OCI-LY1 (cell line): ENCODE data around the gene CDC45.

Experiments
- H2AFZ ChIP-seq: fragments of 200-600 bp; sonication (generic), shearing (Covaris generic); 2 replicates; pipeline ENCODE4 v1.6.0; 2014; ENCODE audit warnings: antibody characterized with exemption, mild to moderate bottlenecking, low read length
- H3F3A ChIP-seq: fragments of 200-600 bp; sonication (generic), shearing (Covaris generic); 2 replicates; pipeline ENCODE4 v1.6.0; 2014; ENCODE audit warnings: mild to moderate bottlenecking, antibody characterized with exemption, low read length, moderate library complexity; ENCODE audit not compliant: insufficient read depth
- H3K27ac ChIP-seq: fragments of 200-600 bp; sonication (generic); 2 replicates; pipeline ENCODE4 v1.5.1; 2014; ENCODE audit warnings: low read length, mixed run types, mild to moderate bottlenecking, low read depth; ENCODE audit not compliant: poor library complexity, severe bottlenecking
- H3K27me3 ChIP-seq: fragments of 200-600 bp; sonication (generic); 2 replicates; pipeline ENCODE4 v1.6.0; 2014; ENCODE audit warnings: antibody characterized with exemption, mild to moderate bottlenecking, low read length, moderate library complexity; ENCODE audit not compliant: insufficient read depth
- H3K36me3 ChIP-seq: fragments of 200-600 bp; sonication (generic); 2 replicates; pipeline ENCODE4 v1.6.1; 2014; ENCODE audit warnings: mild to moderate bottlenecking, antibody characterized with exemption, low read length, moderate library complexity, mixed read lengths; ENCODE audit not compliant: insufficient read depth
- H3K4me1 ChIP-seq: fragments of 200-600 bp; sonication (generic); 2 replicates; pipeline ENCODE4 v1.5.1; 2014; ENCODE audit warnings: mild to moderate bottlenecking, low read length, moderate library complexity; ENCODE audit not compliant: insufficient read depth, severe bottlenecking
- H3K4me2 ChIP-seq: fragments of 200-600 bp; sonication (generic), shearing (Covaris generic); 2 replicates; pipeline ENCODE4 v1.6.1; 2014; ENCODE audit warnings: low read length
- H3K4me3 ChIP-seq: fragments of 200-600 bp; sonication (generic); 2 replicates; pipeline ENCODE4 v1.5.1; 2014; ENCODE audit warnings: low read length, low read depth, mild to moderate bottlenecking, mixed read lengths; ENCODE audit not compliant: poor library complexity, severe bottlenecking
- H3K79me2 ChIP-seq: fragments of 200-600 bp; shearing (Covaris generic); 2 replicates; pipeline ENCODE4 v1.6.1; 2016; ENCODE audit warnings: mixed run types, low read length, mixed read lengths; ENCODE audit not compliant: insufficient read depth
- H3K9ac ChIP-seq: fragments of 200-600 bp; sonication (generic), shearing (Covaris generic); 2 replicates; pipeline ENCODE4 v1.6.1; 2014; ENCODE audit warnings: mild to moderate bottlenecking, low read length, mixed read lengths
- H3K9me2 ChIP-seq: fragments of 200-600 bp; sonication (generic), shearing (Covaris generic); 2 replicates; pipeline ENCODE4 v1.6.1; 2014; ENCODE audit warnings: low read depth, mild to moderate bottlenecking, low read length, mixed read lengths
- H3K9me3 ChIP-seq: fragments of 200-600 bp; shearing (Covaris generic); 2 replicates; pipeline ENCODE4 v1.6.1; 2014; ENCODE audit warnings: low read length, mixed read lengths
- H4K20me1 ChIP-seq: fragments of 200-600 bp; sonication (generic), shearing (Covaris generic); 2 replicates; pipeline ENCODE4 v1.6.0; 2016; ENCODE audit warnings: mild to moderate bottlenecking, low read length; ENCODE audit not compliant: insufficient read depth
- CTCF ChIP-seq: fragments of 200-600 bp; sonication (generic), shearing (Covaris generic); IDR thresholded peaks from 2 replicates; pipeline ENCODE4 v1.5.1; 2017; ENCODE audit warnings: mild to moderate bottlenecking, antibody characterized with exemption, low read length, moderate library complexity, mixed read lengths
- EZH2 ChIP-seq: fragments of 200-600 bp; sonication (generic), shearing (Covaris generic); IDR thresholded peaks from 2 replicates; pipeline ENCODE4 v1.8.0; 2017; ENCODE audit warnings: borderline replicate concordance, mixed run types, mild to moderate bottlenecking, antibody characterized with exemption, low read length, moderate library complexity, mixed read lengths

Gene CDC45

GRCh38 chr22:19566279-19567156 lies 86.8 kb downstream of the CDC45 start:
- no peak overlapping the region for H3K4me2 ChIP-seq
- no peak overlapping the region for H2AFZ ChIP-seq
- no peak overlapping the region for H3K9ac ChIP-seq
- no peaks in the 10 kb centered on the region for H3K9me3 ChIP-seq
- H3F3A ChIP-seq = no peaks in the 10 kb centered on the region
- no peaks in the 10 kb centered on the region for H3K9me2 ChIP-seq
- peaks cover 5% of the 10 kb centered on the region; the same call in 1 of the 2 replicates for H3K27me3 ChIP-seq
- H4K20me1 ChIP-seq = no peaks in the 10 kb centered on the region
- H3K4me1 ChIP-seq = no peaks in the 10 kb centered on the region
- no peak overlapping the region for H3K4me3 ChIP-seq
- no peak for TF ChIP-seq EZH2
- H3K79me2 ChIP-seq = no peaks in the 10 kb centered on the region
- no peaks in the 10 kb centered on the region for H3K36me3 ChIP-seq
- H3K27ac ChIP-seq = no peak overlapping the region

- Histone ChIP-seq H3K4me3 (no peak overlapping the region), H2AFZ (no peak overlapping the region), H3K27me3 (peaks cover 5% of the 10 kb centered on the region; the same call in 1 of the 2 replicates), H3K4me2 (no peak overlapping the region), H3K27ac (no peak overlapping the region), H3K79me2 (no peaks in the 10 kb centered on the region), H3K9ac (no peak overlapping the region), H3K9me3 (no peaks in the 10 kb centered on the region), H3K9me2 (no peaks in the 10 kb centered on the region), H3K4me1 (no peaks in the 10 kb centered on the region), H3F3A (no peaks in the 10 kb centered on the region), H3K36me3 (no peaks in the 10 kb centered on the region), H4K20me1 (no peaks in the 10 kb centered on the region)
- TF ChIP-seq EZH2 (no peak), CTCF (no peak)
Measured at GRCh38 chr22:19567157-19568009, 87.7 kb downstream of the CDC45 start.

GRCh38 chr22:19568337-19569275 lies 88.9 kb downstream of the CDC45 start:
- no peaks in the 10 kb centered on the region for H3K79me2 ChIP-seq
- TF ChIP-seq CTCF (no peak), EZH2 (no peak)
- no peaks in the 10 kb centered on the region for H3K4me1 ChIP-seq
- H3K27ac ChIP-seq = no peak overlapping the region
- H3K36me3 ChIP-seq = no peaks in the 10 kb centered on the region
- peaks cover 5% of the 10 kb centered on the region; the same call in 1 of the 2 replicates for H3K27me3 ChIP-seq
- no peaks in the 10 kb centered on the region for H4K20me1 ChIP-seq
- no peaks in the 10 kb centered on the region for H3K9me2 ChIP-seq
- H3K4me3 ChIP-seq = no peak overlapping the region
- H3K9ac ChIP-seq = no peak overlapping the region
- no peaks in the 10 kb centered on the region for H3F3A ChIP-seq
- no peak overlapping the region for H2AFZ ChIP-seq
- no peak overlapping the region for H3K4me2 ChIP-seq
- no peaks in the 10 kb centered on the region for H3K9me3 ChIP-seq
